DMS53 (cell line): ENCODE data around the gene TRPT1.

Experiments used
- DNase-seq: peaks from one replicate; lab custom pipeline; 2025; lab: John Stamatoyannopoulos, UW

The TRPT1 gene

DNA sequence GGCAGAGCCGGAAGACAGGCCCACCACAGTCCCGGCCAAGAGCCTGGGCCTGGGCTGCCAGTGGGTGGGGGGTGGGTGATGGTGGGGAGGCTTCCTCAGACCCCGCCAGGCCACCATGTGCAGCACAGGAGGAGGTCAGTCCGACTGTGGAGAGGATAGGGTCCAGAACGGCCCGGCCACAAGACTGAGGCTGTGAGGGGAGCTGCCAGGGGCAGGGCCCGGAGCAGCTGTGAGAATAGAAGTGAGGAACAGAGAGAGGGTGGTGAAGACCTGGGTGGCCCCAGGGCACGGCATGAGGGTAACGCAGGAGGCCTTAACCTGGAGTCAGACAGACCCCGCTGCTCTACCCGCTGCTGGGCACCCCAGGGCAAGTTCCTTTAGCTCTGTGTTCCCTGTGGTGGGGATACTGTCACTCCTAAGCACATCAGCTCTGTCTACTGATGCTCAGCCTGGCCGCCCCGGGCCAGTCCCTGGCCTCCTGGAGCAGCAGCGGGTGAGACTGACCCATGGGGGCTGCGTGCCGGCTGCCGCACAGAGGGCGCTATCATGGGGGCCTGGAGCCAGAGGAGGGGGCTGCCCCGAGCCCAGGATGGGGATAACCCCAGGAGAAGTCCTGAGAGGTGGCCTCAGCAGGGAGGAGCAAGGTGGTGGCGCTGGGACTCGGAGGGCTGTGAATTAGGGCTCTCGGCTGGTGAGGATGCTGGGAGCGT lies 17.7 kb downstream of the TRPT1 start:
- no peak for DNase-seq

DNA sequence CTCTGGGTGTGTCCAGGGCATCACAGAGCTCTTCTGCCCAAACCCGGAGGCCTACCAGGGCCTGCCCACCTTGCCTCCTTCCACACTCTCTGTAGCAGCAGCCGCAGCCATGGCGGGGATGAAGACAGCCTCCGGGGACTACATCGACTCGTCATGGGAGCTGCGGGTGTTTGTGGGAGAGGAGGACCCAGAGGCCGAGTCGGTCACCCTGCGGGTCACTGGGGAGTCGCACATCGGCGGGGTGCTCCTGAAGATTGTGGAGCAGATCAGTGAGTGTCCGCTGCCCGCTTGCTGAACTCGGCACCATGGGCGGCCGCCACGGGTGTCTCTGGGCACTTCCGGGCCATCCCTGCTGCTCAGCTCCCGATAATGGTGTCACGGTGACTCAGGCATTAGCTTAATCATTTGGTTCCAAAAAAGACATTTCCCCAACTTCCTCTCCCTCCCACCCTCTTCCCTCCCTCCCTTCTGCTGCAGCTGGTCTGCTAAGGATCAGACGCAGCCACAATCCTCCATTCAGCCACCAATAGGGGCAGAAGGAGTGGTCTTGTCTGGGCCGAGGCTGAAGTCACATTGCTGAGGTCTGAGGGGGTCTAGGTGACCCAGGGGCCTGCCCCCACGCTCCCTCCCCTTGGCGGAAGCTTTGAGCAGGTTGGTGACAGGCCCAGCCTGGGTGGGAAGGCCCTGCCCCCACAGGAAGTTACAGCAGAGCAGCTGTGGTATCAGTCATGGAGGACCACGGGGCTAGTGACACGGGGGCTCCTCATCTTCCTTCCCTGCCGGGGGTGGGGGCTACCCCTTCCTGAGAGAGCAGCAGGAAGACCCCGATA lies 18.5 kb downstream of the TRPT1 start:
- no peak for DNase-seq

DNA sequence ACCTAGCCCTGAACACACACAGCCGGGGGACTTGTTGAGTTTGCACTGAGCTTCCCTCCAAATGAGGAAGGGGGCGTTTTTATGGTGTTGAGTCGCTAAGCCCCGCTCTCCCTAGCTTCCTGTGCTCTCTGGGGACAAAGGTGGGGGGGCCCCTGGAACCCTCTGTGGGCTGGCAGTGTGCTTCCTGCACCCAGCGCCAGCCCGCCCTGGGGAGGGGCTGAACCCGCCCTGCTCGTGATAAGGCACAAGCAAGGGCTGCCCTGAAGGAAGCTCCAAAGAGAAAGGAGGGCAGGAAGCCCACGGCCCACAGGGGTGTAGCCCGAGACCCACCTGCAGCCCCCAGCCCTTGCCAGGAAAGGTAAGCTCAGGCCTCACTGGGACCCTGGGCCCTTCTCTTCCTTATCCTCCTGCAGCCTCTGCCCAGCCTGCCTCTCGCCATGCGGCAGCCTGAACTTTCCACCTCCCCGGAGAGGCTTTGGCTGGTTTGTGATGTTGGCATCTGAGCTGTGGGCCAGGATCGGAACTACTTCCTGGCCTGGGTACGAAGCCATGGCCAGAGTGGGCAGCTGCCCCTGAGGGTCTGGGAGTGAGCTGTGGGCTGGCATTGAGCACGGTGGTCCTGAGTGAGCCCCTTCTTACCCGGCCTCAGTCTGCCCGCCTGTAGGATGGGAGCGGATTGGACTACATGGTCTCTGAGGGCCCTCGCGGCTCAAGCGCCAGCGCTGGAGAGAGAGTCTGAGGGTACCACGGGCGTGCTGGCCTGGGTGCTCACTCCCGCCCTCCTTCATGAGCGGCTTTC lies 19.3 kb downstream of the TRPT1 start, which contains the start of gene FERMT3:
Gene FERMT3 (plus strand): TSS at position 265 of the 799 bp plus-strand sequence. CDS start 644 bp downstream, outside the sequence.
- no peak for DNase-seq

DNA sequence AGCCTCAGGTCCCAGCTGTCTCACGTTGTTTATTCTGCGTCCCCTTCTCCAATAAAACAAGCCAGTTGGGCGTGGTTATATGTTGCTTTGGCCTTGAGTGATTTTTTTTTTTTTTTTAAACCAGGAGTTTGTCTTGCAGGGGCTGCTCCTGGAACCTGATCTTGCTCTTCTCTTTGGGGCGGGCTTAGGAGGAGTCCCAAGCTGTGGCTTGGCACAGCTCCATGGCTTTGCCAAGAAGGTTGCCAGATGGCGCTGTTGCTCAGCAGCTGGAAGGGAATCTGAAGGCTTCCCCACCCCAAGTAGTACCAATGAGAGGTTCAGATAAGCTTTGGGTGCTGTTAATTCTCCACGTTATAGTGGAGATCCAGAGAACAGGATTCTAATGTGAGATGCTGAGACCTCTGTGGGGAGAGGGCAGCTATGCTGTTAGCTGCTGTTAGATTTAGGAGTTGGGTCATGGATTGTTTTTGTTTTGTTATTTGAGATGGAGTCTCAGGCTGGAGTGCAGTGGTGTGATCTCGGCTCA lies 21.5 kb downstream of the TRPT1 start:
- peak; percentile 89 for DNase-seq

DNA sequence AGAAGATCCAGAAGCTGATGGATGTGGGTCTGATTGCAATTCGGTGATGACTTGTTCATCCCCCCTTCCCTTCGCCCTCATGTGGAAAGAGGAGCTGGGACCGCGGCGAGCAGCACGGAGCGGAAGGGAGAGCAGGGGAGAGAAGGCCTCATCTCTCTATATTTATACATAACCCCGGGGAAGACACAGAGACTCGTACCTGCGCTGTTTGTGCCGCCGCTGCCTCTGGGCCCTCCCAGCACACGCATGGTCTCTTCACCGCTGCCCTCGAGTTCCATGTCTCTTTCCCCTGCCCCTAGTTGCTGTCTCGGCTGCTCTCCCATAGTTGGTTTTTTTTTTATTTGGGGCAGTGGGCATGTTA lies 21.9 kb downstream of the TRPT1 start:
- no peak for DNase-seq

DNA sequence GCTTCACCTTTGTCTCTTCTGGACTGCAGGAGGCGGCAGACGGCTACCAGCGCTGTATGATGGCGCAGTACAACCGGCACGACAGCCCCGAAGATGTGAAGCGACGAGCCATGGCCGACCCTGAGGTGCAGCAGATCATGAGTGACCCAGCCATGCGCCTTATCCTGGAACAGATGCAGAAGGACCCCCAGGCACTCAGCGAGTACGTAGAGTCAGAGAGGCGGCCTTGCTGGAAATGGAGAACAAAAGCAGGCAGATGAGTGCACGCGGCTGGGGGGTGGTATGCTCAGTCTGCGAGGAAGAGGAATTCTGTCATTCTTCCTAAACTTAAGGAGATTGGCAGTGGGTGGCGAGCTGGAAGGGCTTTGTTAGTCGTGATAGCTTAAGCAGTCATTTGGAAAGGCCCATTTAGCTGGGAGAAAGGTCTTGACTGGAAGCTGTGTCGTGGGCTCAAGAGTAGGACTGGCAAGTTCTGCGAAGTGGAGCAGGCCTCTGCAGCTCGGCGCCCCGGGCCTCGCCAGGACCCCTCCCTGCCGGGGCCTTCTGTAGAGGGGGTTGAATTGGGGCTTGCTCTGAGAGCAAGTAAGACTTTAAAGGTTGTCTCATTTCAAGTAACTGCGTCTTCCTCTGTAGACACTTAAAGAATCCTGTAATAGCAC lies 22.4 kb downstream of the TRPT1 start:
- no peak for DNase-seq

DNA sequence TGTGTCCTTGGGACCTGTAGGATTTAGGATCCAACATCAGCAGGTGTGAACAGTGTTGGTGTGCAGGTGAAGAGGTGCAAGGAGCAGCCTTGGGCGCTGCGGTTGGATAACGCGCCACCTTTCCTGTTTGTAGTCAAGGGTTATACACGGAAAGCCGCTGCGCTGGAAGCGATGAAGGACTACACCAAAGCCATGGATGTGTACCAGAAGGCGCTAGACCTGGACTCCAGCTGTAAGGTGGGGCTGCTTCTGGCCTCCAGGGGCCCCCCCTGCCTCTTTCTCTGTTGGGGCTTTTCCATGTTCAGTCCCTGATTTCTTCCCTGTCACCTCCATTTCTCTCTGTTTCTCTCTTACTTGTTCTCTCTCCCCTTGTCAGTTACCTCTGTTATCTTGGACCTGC lies 23.0 kb downstream of the TRPT1 start:
- no peak for DNase-seq

DNA sequence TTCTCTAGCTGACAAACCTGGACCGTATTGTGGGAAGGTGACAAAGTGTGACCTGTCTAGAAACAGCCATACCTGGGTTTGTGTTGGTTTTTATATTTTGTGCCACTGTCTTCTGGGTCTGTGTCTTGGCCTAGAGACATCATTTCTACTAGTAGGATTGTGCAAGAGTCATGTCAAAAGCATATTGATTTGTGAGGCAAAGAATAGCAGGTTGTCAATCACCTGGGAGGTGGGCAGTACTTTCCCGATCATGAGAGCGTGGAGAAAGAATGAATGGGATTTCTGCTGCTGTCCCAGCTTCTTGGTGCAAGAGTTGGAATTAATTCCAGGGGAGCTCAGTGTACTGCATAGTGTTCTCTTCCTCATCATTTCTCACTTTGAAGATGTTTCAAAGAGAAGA lies 24.4 kb downstream of the TRPT1 start:
- no peak for DNase-seq

DNA sequence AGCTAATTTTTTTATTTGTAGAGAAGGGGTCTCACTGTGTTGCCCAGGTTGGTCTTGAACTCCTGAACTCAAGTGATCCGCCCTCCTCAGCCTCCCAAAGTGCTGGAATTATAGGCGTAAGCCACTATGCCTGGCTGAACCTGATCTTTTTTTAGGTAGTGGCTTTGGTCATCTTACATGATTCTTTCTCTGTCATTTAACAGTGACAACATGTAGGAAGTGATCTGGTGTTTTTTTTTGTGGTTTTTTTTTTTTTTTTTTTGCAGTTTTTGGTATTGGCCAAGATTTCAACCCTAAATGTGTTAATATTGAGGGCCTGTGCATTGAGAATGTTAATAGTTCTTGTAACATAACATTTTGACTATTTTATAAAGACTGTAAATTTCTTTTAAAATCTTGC lies 27.5 kb downstream of the TRPT1 start:
- DNase-seq = no peak

DNA sequence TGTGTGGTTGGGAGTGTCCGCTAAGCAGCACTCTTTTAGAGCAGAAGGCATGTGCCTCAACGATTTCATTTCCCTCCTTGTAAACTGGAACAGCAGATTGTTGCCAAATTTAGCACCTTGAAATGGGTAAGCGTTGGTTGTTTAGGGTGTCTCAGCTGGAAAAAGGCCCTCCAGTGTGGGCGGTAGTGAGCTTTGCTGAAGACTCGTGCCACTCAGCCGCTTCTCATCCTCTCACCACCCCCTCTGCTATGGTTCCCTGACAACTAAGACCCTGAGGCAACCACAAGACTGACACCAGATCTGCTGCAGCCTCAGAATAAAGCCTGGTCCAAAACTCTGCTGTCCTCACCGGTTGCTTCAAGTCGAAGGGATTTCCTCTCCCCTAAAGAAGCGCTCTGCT lies 29.4 kb downstream of the TRPT1 start:
- no peak for DNase-seq

DNA sequence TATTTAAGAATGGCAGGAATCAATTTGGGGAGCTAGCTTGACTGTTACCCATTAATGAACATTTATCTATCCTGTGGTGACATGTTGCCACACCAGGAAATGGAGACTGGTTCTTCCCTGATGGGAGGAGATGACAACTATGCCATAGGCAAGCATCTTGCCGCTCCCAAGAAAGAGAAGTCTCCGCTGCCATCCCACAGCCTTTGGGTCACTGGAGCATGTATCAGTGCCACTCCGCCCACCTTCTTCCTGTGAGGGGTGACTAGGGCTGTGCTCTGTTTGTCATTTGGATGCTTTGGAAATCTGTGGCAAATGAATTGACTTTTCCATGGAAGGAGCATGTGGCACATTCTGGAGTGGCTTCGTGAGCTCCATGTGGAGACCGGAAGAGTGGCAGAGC lies 33.6 kb downstream of the TRPT1 start:
- DNase-seq = no peak

DNA sequence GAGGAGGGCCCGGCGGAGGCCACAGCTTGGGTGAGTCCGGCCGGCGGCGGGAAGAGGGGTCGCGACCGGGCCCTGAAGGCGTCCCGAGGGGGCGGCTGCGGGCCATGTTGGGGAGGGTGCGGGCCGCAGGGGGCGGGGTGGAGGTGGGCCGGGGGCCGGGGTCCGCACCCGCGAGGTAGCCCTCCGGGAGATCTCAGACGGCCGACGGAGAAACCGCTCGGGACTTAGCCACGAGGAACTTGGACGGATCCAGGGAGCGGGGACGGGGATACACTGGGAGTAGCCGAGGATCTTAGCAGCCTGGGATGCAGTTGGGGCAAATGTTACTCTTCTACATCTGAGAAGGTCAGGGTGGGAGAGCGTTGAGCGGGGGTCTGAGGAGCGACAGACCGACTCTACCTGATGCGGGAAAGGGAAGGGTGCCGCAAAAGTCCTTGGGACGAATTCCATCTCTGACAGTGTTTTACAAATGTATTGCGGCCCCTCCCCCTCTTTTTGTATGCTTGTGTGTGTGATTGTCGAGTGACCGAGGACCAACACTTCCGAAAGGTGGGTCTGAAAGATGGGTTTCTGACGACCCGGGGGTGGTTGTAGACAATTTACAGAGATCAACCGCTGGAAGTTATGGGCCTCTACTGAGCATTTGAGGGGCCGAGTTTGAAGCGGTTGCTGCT lies 39.4 kb downstream of the TRPT1 start:
- DNase-seq = peak; percentile 46

DNA sequence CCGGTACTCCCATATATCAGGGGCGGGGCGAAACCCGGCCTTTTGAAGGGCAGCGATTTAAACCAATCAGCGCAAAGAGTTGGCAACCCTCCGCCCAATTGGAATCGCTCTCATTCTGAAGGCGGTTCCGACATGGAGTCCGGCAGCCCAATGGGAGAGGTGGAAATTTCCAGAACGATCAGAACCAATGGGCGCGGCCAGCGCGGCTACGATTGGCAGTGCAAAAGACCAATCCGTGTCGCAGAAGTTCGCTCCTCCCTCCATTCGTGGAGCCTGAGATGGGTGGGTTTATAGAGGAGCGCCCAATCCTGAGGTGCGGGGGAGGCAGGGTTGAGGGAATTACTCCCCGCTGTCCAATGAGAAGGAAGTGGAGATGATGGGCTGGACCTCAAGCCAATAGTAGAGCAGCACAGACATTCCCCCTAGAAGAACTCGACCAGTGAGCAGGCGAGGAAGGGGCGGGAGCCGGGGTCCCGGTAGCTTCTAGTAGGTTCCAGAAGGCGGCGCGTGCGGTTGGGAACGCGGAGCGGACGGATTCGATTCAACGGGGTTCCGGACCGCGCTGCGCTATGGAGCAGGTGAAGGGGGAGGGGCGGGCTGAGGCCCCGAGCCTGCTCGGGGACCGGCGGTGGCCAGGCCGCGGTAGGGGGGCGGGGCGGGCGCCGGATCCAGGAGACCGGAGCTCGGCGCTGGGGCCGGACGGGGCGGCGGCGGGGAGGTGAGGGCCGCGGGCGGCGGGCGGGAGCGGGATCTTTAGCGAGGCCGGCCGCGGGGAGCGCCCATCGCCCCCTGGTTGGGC lies 40.1 kb downstream of the TRPT1 start, which contains the start of gene STIP1:
Gene STIP1 (plus strand): TSS at position 479 of the 799 bp plus-strand sequence. CDS start 91 bp downstream, at position 570.
- DNase-seq = peak; percentile 100

DNA sequence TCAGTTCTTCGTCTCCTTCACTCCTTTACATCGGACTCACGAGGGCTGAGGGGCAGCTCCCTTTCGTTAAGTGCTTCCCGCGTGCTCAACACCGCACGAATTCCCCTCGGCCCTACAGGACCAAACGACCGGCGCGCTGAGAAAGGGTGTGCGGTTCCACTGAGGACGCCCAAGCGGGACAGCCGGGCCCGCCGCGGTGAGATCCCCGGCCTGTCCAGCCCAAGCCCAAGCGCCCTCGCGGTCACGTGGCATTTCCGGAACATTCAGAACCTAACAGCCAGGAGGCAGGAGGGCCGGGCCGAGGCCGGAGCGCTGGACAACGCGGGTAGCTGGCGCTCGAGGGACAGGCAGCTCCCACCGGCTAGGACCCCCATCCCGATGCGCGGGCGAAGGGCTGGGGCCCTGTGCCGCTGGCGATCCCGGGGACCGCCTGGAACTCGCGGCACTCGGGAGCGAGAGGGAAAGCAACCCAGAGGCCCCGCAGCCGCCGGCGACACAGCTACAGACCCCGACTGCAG lies 40.8 kb downstream of the TRPT1 start:
- peak; percentile 91 for DNase-seq

DNA sequence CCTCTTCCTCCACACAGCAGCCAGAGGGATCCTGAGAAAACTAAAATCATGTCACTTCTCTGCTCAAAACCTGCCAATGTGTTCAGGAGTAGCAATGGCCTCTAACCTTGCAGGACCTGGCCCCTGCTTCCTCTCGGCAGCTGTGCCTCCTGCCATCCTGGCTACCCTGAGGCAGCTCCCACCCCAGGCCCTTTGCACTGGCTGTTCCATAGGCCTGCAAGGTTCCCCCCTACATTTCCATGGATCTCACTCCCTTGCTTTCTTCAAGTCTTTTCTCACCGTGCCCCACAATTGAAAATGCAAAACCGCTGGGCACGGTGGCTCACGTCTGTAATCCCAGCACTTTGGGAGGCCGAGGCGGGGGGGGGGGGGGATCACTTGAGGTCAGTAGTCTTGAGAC lies 42.1 kb downstream of the TRPT1 start:
- no peak for DNase-seq

DNA sequence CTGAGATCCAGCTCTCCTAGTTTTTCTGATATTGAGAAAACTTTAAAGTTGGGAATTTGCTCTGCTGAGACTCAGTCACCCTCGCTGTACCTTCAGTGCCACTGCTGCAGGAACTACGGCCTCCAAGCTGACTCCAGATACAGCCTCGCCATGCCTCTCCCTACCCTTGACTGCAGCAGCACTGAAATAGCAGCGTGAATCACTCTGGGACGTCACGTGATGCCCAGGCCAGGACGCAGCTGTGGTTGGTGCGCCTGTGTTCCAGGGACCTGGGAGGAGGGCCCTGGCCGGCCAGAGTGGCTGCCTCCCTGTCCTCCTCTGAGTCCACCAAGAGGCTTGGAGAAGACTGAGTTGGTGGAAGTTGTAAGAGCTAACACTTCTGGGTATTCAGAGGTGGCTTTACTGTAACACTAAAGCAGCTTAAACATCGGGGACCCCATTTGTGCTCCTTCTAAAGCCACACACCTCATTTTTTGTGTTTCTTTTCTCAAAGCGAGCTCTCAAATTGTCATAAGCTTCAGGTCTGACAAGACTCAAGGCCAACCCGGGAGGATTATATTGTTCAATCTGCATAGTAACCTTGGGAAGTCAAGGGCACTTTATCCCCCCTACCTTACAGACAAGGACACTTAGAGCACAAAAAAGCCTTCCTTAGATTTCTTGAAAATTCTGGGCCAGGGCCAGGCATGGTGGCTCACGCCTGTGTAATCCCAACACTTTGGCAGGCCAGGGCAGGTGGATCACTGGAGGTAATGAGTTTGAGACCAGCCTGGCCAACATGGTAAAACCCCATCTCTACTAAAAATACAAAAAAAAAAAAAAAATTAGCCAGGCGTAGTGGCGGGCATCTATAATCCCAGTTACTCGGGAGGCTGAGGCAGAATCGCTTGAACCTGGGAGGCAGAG lies 44.2 kb downstream of the TRPT1 start:
- DNase-seq = peak; percentile 96

DNA sequence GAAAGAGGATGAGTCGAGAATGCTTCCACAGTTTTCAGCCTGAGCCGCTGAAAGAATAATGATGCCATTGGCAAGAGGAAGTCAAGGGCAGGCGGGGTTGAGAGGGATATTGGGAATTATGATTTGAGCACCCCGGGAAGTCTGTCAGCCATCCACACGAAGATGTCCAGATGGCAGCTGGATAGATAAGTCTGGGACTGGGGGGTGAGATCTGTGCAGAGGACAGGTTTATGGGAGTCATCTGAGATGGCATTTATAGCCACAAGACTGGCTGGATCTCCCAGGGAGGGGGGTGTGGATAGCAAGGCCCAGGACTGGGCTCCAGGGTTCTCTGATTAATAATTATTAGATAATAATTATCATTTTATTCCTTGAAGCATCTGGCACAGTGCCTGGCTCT lies 45.1 kb downstream of the TRPT1 start:
- no peak for DNase-seq

DNA sequence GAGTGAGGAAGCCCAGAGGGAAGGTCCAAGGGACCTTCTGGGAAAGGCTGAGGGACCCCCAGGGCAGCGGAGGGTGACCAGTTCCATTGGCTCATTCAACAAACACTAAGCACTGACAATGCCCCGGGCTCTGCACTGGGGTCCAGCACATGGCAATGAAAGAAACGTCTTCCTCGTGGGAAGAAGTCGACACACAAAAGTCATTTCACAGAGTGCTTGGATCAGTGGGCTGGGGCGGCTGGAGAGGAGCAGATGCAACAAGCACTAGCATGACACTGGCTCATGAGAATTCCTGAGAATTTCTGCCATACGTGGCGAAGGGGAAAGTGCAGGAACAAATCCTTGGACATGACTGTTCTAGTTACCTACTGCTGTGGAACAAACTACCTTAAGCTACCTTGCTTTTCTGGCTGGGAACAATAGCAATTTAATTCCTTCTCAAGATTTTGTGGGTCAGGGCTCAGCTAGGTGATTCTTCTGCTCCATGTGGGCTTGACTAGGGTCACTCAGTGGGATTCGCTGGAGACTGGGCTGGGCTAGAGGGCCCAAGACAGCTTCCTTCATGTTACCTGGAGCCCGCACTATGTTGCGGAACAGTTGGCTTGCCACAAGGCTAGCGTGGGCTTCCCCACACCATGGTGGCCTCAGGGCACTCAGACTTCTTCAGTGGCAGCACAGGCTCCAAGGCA lies 46.9 kb downstream of the TRPT1 start:
- DNase-seq = no peak
